Measurements from ENCODE around the gene RABGEF1. TPM values are rescaled to one million over a fixed set of nuclear protein-coding genes. Genes with fewer than 3 reads are reported as not detected.

RABGEF1 gene
- total RNA-seq, 1 donor from 2014 or later: 26.8 TPM

DNA sequence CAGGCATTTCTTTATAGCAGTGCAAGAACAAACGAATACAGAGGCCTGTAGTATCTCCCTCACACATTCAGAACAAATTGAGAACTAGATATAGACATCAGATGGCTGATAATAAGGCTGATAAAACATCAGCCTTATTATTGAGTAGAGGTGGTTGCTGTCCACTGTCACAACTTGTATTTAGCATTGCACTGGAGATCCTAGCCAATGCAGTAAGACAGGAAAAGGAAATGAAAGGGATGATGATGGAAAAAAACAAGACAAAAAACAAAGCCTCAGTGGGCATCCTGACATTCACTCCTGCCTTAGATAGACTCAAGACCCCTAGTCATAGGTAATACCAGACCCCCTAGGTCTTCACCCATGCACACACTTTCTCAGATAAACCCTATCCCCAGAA lies 4.7 kb upstream of the RABGEF1 start:
- H3K4me1 Mint-ChIP-seq (ENCODE audit: low read depth): peaks cover 10% of the 10 kb centered on the region
- no peaks in the 10 kb centered on the region for H3K27me3 Mint-ChIP-seq (ENCODE audit: low read depth)
- peaks cover 8% of the 10 kb centered on the region for H3K36me3 Mint-ChIP-seq (ENCODE audit: low read depth)
- no peak overlapping the region for H3K27ac Mint-ChIP-seq (ENCODE audit: unreplicated experiment)
- no peak for DNase-seq (ENCODE audit: low spot score)
- no peak overlapping the region for H3K4me3 Mint-ChIP-seq (ENCODE audit: unreplicated experiment)
- peaks cover 9% of the 10 kb centered on the region for H3K9me3 Mint-ChIP-seq (ENCODE audit: low read depth)
- TF ChIP-seq, protein P1, sequence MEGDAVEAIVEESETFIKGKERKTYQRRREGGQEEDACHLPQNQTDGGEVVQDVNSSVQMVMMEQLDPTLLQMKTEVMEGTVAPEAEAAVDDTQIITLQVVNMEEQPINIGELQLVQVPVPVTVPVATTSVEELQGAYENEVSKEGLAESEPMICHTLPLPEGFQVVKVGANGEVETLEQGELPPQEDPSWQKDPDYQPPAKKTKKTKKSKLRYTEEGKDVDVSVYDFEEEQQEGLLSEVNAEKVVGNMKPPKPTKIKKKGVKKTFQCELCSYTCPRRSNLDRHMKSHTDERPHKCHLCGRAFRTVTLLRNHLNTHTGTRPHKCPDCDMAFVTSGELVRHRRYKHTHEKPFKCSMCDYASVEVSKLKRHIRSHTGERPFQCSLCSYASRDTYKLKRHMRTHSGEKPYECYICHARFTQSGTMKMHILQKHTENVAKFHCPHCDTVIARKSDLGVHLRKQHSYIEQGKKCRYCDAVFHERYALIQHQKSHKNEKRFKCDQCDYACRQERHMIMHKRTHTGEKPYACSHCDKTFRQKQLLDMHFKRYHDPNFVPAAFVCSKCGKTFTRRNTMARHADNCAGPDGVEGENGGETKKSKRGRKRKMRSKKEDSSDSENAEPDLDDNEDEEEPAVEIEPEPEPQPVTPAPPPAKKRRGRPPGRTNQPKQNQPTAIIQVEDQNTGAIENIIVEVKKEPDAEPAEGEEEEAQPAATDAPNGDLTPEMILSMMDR (IDR thresholded peaks at IDR 0.05): no peak

DNA sequence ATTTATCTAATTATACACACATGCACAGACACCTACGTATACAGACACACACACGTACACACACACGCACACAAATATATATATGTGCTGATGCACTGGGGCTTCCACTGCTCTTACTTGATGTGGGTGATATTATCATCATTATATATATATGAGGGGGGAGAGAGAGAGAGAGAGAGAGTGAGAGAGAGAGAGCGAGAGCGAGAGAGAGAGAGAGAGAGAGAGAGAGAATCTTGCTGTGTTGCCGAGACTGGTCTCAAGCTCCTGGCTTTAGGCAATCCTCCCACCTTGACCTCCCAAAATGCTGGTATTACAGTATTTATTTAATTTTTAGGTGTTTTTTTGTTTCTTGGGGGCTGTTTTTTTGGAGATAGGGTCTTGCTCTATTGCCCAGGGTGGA lies 3.6 kb upstream of the RABGEF1 start:
- TF ChIP-seq, protein P1 (IDR thresholded peaks at IDR 0.05): no peak
- peak overlapping the region; percentile 49 for H3K27ac Mint-ChIP-seq (ENCODE audit: unreplicated experiment)
- H3K36me3 Mint-ChIP-seq (ENCODE audit: low read depth): peaks cover 8% of the 10 kb centered on the region
- peaks cover 17% of the 10 kb centered on the region for H3K4me1 Mint-ChIP-seq (ENCODE audit: low read depth)
- no peaks in the 10 kb centered on the region for H3K27me3 Mint-ChIP-seq (ENCODE audit: low read depth)
- peaks cover 9% of the 10 kb centered on the region for H3K9me3 Mint-ChIP-seq (ENCODE audit: low read depth)
- no peak for DNase-seq (ENCODE audit: low spot score)
- H3K4me3 Mint-ChIP-seq (ENCODE audit: unreplicated experiment): no peak overlapping the region

DNA sequence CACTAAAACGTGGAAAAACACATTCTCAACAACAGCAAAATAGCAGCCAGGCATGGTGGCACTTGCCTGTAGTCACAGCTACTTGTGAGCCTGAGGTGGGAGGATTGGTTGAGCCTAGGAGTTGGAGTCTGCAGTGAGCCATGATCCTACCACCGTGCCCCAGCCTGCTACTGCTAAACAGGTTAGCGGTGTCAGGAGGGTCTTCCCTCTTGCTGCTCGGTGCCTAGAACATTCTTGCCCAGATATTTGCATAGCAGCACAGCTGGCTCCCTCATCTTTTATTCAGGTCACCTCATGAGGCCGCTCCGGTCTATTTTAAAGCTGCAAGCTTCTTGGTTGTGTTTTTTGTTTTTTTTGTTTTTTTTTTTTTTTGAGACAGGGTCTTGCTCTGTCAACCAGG lies 2.9 kb upstream of the RABGEF1 start:
- DNase-seq (ENCODE audit: low spot score): no peak
- TF ChIP-seq, protein P1 (IDR thresholded peaks at IDR 0.05): no peak
- H3K27ac Mint-ChIP-seq (ENCODE audit: unreplicated experiment): no peak overlapping the region
- peaks cover 8% of the 10 kb centered on the region for H3K36me3 Mint-ChIP-seq (ENCODE audit: low read depth)
- H3K4me3 Mint-ChIP-seq (ENCODE audit: unreplicated experiment): no peak overlapping the region
- no peaks in the 10 kb centered on the region for H3K27me3 Mint-ChIP-seq (ENCODE audit: low read depth)
- H3K9me3 Mint-ChIP-seq (ENCODE audit: low read depth): peaks cover 9% of the 10 kb centered on the region
- H3K4me1 Mint-ChIP-seq (ENCODE audit: low read depth): peaks cover 24% of the 10 kb centered on the region

DNA sequence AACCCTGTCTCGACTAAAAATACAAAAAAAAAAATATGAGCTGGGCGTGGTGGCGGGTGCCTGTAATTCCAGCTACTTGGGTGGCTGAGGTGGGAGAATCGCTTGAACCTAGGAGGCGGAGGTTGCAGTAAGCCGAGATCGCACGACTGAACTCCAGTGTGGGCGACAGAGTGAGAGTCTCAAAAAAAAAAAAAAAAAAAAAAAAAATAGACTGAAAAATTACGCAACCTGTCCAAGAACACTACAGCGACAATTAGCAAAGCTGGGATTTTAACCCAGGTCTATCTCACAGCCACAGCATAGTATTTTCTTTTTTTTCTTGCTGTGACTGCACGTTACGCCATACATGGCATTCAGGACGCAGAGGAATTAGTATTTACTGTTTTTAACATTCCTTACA lies 1.1 kb upstream of the RABGEF1 start:
- H3K9me3 Mint-ChIP-seq (ENCODE audit: low read depth): peaks cover 9% of the 10 kb centered on the region
- peaks cover 8% of the 10 kb centered on the region for H3K36me3 Mint-ChIP-seq (ENCODE audit: low read depth)
- TF ChIP-seq, protein P1 (IDR thresholded peaks at IDR 0.05): no peak
- no peak overlapping the region for H3K27ac Mint-ChIP-seq (ENCODE audit: unreplicated experiment)
- no peak for DNase-seq (ENCODE audit: low spot score)
- peak overlapping the region; percentile 90 for H3K4me3 Mint-ChIP-seq (ENCODE audit: unreplicated experiment)
- peaks cover 32% of the 10 kb centered on the region for H3K4me1 Mint-ChIP-seq (ENCODE audit: low read depth)
- H3K27me3 Mint-ChIP-seq (ENCODE audit: low read depth): no peaks in the 10 kb centered on the region

DNA sequence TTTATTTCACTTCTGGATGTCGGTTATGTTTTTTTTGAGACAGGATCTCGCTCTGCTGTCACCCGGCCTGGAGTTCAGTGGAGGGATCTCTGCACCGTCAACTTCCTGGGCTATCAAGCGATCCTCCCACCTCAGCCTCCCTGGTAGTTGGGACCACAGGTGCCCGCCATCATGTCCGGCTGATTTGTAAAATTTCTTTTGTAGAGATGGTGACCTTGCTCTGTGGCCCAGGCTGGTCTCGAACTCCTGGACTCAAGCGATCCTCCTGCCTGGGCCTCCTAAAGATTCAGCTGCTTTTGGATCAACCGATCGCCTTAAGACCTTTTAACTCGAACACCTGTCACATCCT lies 606 bp upstream of the RABGEF1 start:
- peaks cover 9% of the 10 kb centered on the region for H3K9me3 Mint-ChIP-seq (ENCODE audit: low read depth)

More for the DNA sequence above, 606 bp upstream of the RABGEF1 start:
- H3K36me3 Mint-ChIP-seq (ENCODE audit: low read depth): peaks cover 8% of the 10 kb centered on the region
- TF ChIP-seq, protein P1 (IDR thresholded peaks at IDR 0.05): no peak
- H3K4me3 Mint-ChIP-seq (ENCODE audit: unreplicated experiment): peak overlapping the region; percentile 90
- no peak for DNase-seq (ENCODE audit: low spot score)
- H3K27me3 Mint-ChIP-seq (ENCODE audit: low read depth): no peaks in the 10 kb centered on the region
- H3K4me1 Mint-ChIP-seq (ENCODE audit: low read depth): peaks cover 32% of the 10 kb centered on the region
- peak overlapping the region; percentile 97 for H3K27ac Mint-ChIP-seq (ENCODE audit: unreplicated experiment)

Measured in chondrocyte (in vitro differentiated cells).